ENCODE data around the gene GALNS. TPM values are rescaled to one million over a fixed set of nuclear protein-coding genes. Genes with fewer than 3 reads are reported as not detected.

Gene GALNS
- polyA plus RNA-seq, 2 of the 4 experiments (the other 2 are of a cell fraction), result 7.0 to 31.2 TPM

GRCh38 chr16:88871349-88871702, 14.6 kb upstream of the GALNS start:
- ChIA-PET CTCF (interaction anchor here (1.0 kb wide), 1 partner anchor 9 kb away, joined by 3 read pairs; no protein-coding TSS in a partner anchor), POLR2A (no interaction called here)
- DNase-seq (ENCODE audit: low read depth in 1 of 2, low spot score in 1 of 2) (no peak), ATAC-seq (no peak), FAIRE-seq (no peak)
- no peaks in the 10 kb centered on the region for H3K4me1 ChIP-seq
- H3K4me3 ChIP-seq, result no peak overlapping the region
- H3K27ac ChIP-seq, result no peak overlapping the region
- no peaks in the 10 kb centered on the region for H3K9me3 ChIP-seq
- TF ChIP-seq TFCP2L1 (CRISPR knock-in tag; IDR thresholded peaks at IDR 0.05) (no peak), POLR2AphosphoS2 (conservative IDR thresholded peaks at IDR 0.05; ENCODE audit: low read length) (no peak), MAFK (IDR thresholded peaks at IDR 0.05; ENCODE audit: partially characterized antibody) (no peak), RAD21 (conservative IDR thresholded peaks at IDR 0.05 in 1 of 2, IDR thresholded peaks at IDR 0.05 in 1 of 2) (no peak)
- 47% methylated on average over 8 of the region's 8 CpGs for WGBS (ENCODE audit: missing lambda C conversion rate)
- H3K4me2 ChIP-seq, result no peak overlapping the region

GRCh38 chr16:88870608-88871348, 14.0 kb upstream of the GALNS start:
- H3K4me2 ChIP-seq, result no peak overlapping the region
- ChIA-PET POLR2A (interaction anchor here (0.7 kb wide), 1 partner anchor 14 kb away, joined by 3 read pairs; the partner anchor contains the start of genes GALNS and TRAPPC2L), CTCF (interaction anchor here (1.0 kb wide), 1 partner anchor 10 kb away, joined by 3 read pairs; no protein-coding TSS in a partner anchor)
- 66% methylated on average over 28 of the region's 37 CpGs for WGBS (ENCODE audit: missing lambda C conversion rate)
- DNase-seq (ENCODE audit: low read depth in 1 of 2, low spot score in 1 of 2) (no peak), ATAC-seq (no peak), FAIRE-seq (no peak)
- no peak for TF ChIP-seq PBX3 (IDR thresholded peaks at IDR 0.05)
- TF ChIP-seq POLR2AphosphoS2 (conservative IDR thresholded peaks at IDR 0.05; ENCODE audit: low read length), result no peak
- no peak for TF ChIP-seq PHF8 (IDR thresholded peaks at IDR 0.05; ENCODE audit: borderline replicate concordance, low read depth)
- TF ChIP-seq BCL3 (IDR thresholded peaks at IDR 0.05), result no peak
- no peak for TF ChIP-seq EHMT2 (IDR thresholded peaks at IDR 0.05; ENCODE audit: low read depth)
- TF ChIP-seq FOXS1 (CRISPR knock-in tag; IDR thresholded peaks at IDR 0.05), result no peak
- no peak for TF ChIP-seq MYC (IDR thresholded peaks at IDR 0.05; ENCODE audit: borderline replicate concordance, low read length)
- no peak for TF ChIP-seq TFCP2L1 (CRISPR knock-in tag; IDR thresholded peaks at IDR 0.05)
- no peak for TF ChIP-seq E2F6 (IDR thresholded peaks at IDR 0.05; ENCODE audit: borderline replicate concordance, low read depth)
- no peak overlapping the region for H3K27ac ChIP-seq
- no peaks in the 10 kb centered on the region for H3K4me1 ChIP-seq
- no peak overlapping the region for H3K4me3 ChIP-seq
- no peaks in the 10 kb centered on the region for H3K9me3 ChIP-seq

- DNase-seq (ENCODE audit: low read depth in 1 of 2, low spot score in 1 of 2) (no peak), ATAC-seq (no peak), FAIRE-seq (no peak)
- no peak overlapping the region for H3K4me3 ChIP-seq
- no peaks in the 10 kb centered on the region for H3K9me3 ChIP-seq
- no peak overlapping the region for H3K4me2 ChIP-seq
- ChIA-PET CTCF (interaction anchor here (0.6 to 2.0 kb wide), 3 partner anchors 11 to 53 kb away, joined by 3 to 9 read pairs (median 4); no protein-coding TSS in a partner anchor), POLR2A (no interaction called here)
- TF ChIP-seq CBX2 (IDR thresholded peaks at IDR 0.05; ENCODE audit: borderline replicate concordance, low read depth), result no peak
- TF ChIP-seq TFCP2L1 (CRISPR knock-in tag; IDR thresholded peaks at IDR 0.05), result no peak
- TF ChIP-seq HES2 (IDR thresholded peaks at IDR 0.05), result no peak
- TF ChIP-seq RFX5 (IDR thresholded peaks at IDR 0.05), result no peak
- TF ChIP-seq ZSCAN20 (CRISPR knock-in tag; IDR thresholded peaks at IDR 0.05), result no peak
- no peak for TF ChIP-seq MAFK (IDR thresholded peaks at IDR 0.05; ENCODE audit: partially characterized antibody)
- TF ChIP-seq BHLHE40 (IDR thresholded peaks at IDR 0.05; ENCODE audit: low read depth, low read length), result no peak
- no peak for TF ChIP-seq SREBF2 (IDR thresholded peaks at IDR 0.05)
- no peak for TF ChIP-seq REST (IDR thresholded peaks at IDR 0.05)
- TF ChIP-seq HOXA7 (CRISPR knock-in tag; IDR thresholded peaks at IDR 0.05), result no peak
- TF ChIP-seq JUN (IDR thresholded peaks at IDR 0.05), result no peak
- no peak for TF ChIP-seq NR3C1 (IDR thresholded peaks at IDR 0.05)
- TF ChIP-seq RCOR1 (IDR thresholded peaks at IDR 0.05; ENCODE audit: low read depth, low read length), result no peak
- no peak for TF ChIP-seq FOSB (CRISPR knock-in tag; IDR thresholded peaks at IDR 0.05)
- WGBS (ENCODE audit: missing lambda C conversion rate), result 75% methylated on average over 6 of the region's 9 CpGs
- no peak overlapping the region for H3K27ac ChIP-seq
- H3K4me1 ChIP-seq, result no peaks in the 10 kb centered on the region
These were observed 12.9 kb upstream of the GALNS start for GRCh38 chr16:88869673-88869980.
